MM.1S (cell line): ENCODE data around the gene NHSL2.

Experiments used
- DNase-seq: peaks from one replicate; pipeline ENCODE4 v3.0.0-alpha.2; 2015
- H2AFZ ChIP-seq: fragments of 300-600 bp; sonication (generic); 2 replicates; pipeline ENCODE4 v1.6.0; 2016; ENCODE audit warnings: antibody characterized with exemption, low read length
- H3F3A ChIP-seq: fragments of 300-600 bp; sonication (generic); 2 replicates; pipeline ENCODE4 v1.6.1; 2016; ENCODE audit warnings: mild to moderate bottlenecking, antibody characterized with exemption, low read length, moderate library complexity, mixed read lengths; ENCODE audit not compliant: insufficient read depth
- H3K27ac ChIP-seq: fragments of 300-600 bp; sonication (generic); 2 replicates; pipeline ENCODE4 v1.5.1; 2016; ENCODE audit warnings: mild to moderate bottlenecking, low read length
- H3K27me3 ChIP-seq: fragments of 300-600 bp; sonication (generic); replicated peaks from 2 replicates; pipeline ENCODE4 v1.6.0; 2016; ENCODE audit warnings: low read length; ENCODE audit not compliant: insufficient read depth
- H3K36me3 ChIP-seq: fragments of 300-600 bp; sonication (generic); replicated peaks from 2 replicates; pipeline ENCODE4 v1.6.1; 2016; ENCODE audit warnings: mild to moderate bottlenecking, low read length, mixed read lengths; ENCODE audit not compliant: insufficient read depth
- H3K4me1 ChIP-seq: fragments of 300-600 bp; sonication (generic); 2 replicates; pipeline ENCODE4 v1.6.1; 2016; ENCODE audit warnings: low read length, mixed read lengths
- H3K4me2 ChIP-seq: fragments of 300-600 bp; sonication (generic); 2 replicates; pipeline ENCODE4 v1.6.0; 2016; ENCODE audit warnings: low read depth, low read length
- H3K4me3 ChIP-seq: fragments of 300-600 bp; sonication (generic); 2 replicates; pipeline ENCODE4 v1.5.1; 2016; ENCODE audit warnings: low read length, mixed read lengths
- H3K79me2 ChIP-seq: fragments of 300-600 bp; sonication (generic); 2 replicates; pipeline ENCODE4 v1.6.1; 2016; ENCODE audit warnings: mixed run types, low read length, mixed read lengths
- H3K9ac ChIP-seq: fragments of 300-600 bp; sonication (generic); 2 replicates; pipeline ENCODE4 v1.6.1; 2016; ENCODE audit warnings: low read length, mixed read lengths
- H3K9me2 ChIP-seq: fragments of 300-600 bp; sonication (generic); replicated peaks from 2 replicates; pipeline ENCODE4 v1.6.1; 2016; ENCODE audit warnings: mild to moderate bottlenecking, low read length, mixed read lengths; ENCODE audit not compliant: insufficient read depth
- H3K9me3 ChIP-seq: fragments of 300-600 bp; sonication (generic); replicated peaks from 2 replicates; pipeline ENCODE4 v1.6.1; 2016; ENCODE audit warnings: mild to moderate bottlenecking, low read length, mixed read lengths; ENCODE audit not compliant: insufficient read depth
- H4K20me1 ChIP-seq: fragments of 300-600 bp; sonication (generic); 2 replicates; pipeline ENCODE4 v1.6.1; 2016; ENCODE audit warnings: mild to moderate bottlenecking, low read length, moderate library complexity, mixed read lengths; ENCODE audit not compliant: insufficient read depth
- CTCF ChIP-seq: fragments of 300-600 bp; sonication (generic); IDR thresholded peaks from 2 replicates; pipeline ENCODE4 v1.5.1; 2016; ENCODE audit warnings: antibody characterized with exemption, low read length, mixed read lengths
- EZH2 ChIP-seq: fragments of 300-600 bp; sonication (generic); optimal IDR thresholded peaks from 2 replicates; pipeline ENCODE3; 2017; ENCODE audit warnings: low read depth, mild to moderate bottlenecking, antibody characterized with exemption, low read length, mixed read lengths
- EZH2phosphoT487 ChIP-seq: fragments of 300-600 bp; sonication (generic); IDR thresholded peaks from 2 replicates; pipeline ENCODE4 v1.6.1; 2018; ENCODE audit warnings: antibody characterized with exemption, low read length

NHSL2 gene

GRCh38 chrX:72110051-72110875 is 199.6 kb downstream of the NHSL2 start:
- no peak overlapping the region for H3K4me2 ChIP-seq
- H3K9me3 ChIP-seq = no peaks in the 10 kb centered on the region
- peaks cover 1% of the 10 kb centered on the region for H3K4me1 ChIP-seq
- TF ChIP-seq CTCF (no peak), EZH2phosphoT487 (no peak), EZH2 (no peak)
- no peak overlapping the region for H3K4me3 ChIP-seq
- H3K27me3 ChIP-seq = no peaks in the 10 kb centered on the region
- H3K79me2 ChIP-seq = no peaks in the 10 kb centered on the region
- no peaks in the 10 kb centered on the region for H4K20me1 ChIP-seq
- H3K9ac ChIP-seq = no peak overlapping the region
- no peaks in the 10 kb centered on the region for H3K36me3 ChIP-seq
- DNase-seq = no peak
- no peaks in the 10 kb centered on the region for H3K9me2 ChIP-seq
- H3F3A ChIP-seq = no peaks in the 10 kb centered on the region
- H3K27ac ChIP-seq = no peak overlapping the region
- H2AFZ ChIP-seq = no peak overlapping the region

- no peaks in the 10 kb centered on the region for H3K4me1 ChIP-seq
- no peak overlapping the region for H2AFZ ChIP-seq
- H3K4me2 ChIP-seq = no peak overlapping the region
- no peak overlapping the region for H3K4me3 ChIP-seq
- no peaks in the 10 kb centered on the region for H3F3A ChIP-seq
- DNase-seq = no peak
- H3K9me3 ChIP-seq = no peaks in the 10 kb centered on the region
- H3K27ac ChIP-seq = no peak overlapping the region
- H3K9ac ChIP-seq = no peak overlapping the region
- H3K27me3 ChIP-seq = no peaks in the 10 kb centered on the region
- H4K20me1 ChIP-seq = no peaks in the 10 kb centered on the region
- H3K79me2 ChIP-seq = no peaks in the 10 kb centered on the region
- no peaks in the 10 kb centered on the region for H3K36me3 ChIP-seq
- no peaks in the 10 kb centered on the region for H3K9me2 ChIP-seq
- TF ChIP-seq EZH2phosphoT487 = no peak
- TF ChIP-seq EZH2 = no peak
- TF ChIP-seq CTCF = no peak
Measured at GRCh38 chrX:72110876-72111708, 200.4 kb downstream of the NHSL2 start.

GRCh38 chrX:72113461-72113860 is 202.8 kb downstream of the NHSL2 start:
- Histone ChIP-seq H3K4me2 (no peak overlapping the region), H3K36me3 (no peaks in the 10 kb centered on the region), H3K9ac (no peak overlapping the region), H3F3A (no peaks in the 10 kb centered on the region), H4K20me1 (no peaks in the 10 kb centered on the region), H3K27ac (no peak overlapping the region), H2AFZ (no peak overlapping the region), H3K9me2 (no peaks in the 10 kb centered on the region), H3K79me2 (no peaks in the 10 kb centered on the region), H3K4me3 (no peak overlapping the region), H3K4me1 (no peaks in the 10 kb centered on the region), H3K27me3 (no peaks in the 10 kb centered on the region), H3K9me3 (no peaks in the 10 kb centered on the region)
- TF ChIP-seq EZH2 (no peak), CTCF (no peak), EZH2phosphoT487 (no peak)
- no peak for DNase-seq
